NCI-H446 treated with DMSO at 0.1 percent for 48 hours (cell line): Measurements from ENCODE around the gene USH2A.

Source experiments
- DNase-seq: peaks from one replicate; lab custom pipeline; 2025; lab: John Stamatoyannopoulos, UW

Gene USH2A

GRCh38 chr1:215932558-215932957, 490.7 kb downstream of the USH2A start:
- no peak for DNase-seq

- no peak for DNase-seq
Observed at GRCh38 chr1:215926670-215927069, 496.6 kb downstream of the USH2A start.

- DNase-seq, result no peak
Observed at GRCh38 chr1:215923129-215923824, 500.0 kb downstream of the USH2A start.

DNA sequence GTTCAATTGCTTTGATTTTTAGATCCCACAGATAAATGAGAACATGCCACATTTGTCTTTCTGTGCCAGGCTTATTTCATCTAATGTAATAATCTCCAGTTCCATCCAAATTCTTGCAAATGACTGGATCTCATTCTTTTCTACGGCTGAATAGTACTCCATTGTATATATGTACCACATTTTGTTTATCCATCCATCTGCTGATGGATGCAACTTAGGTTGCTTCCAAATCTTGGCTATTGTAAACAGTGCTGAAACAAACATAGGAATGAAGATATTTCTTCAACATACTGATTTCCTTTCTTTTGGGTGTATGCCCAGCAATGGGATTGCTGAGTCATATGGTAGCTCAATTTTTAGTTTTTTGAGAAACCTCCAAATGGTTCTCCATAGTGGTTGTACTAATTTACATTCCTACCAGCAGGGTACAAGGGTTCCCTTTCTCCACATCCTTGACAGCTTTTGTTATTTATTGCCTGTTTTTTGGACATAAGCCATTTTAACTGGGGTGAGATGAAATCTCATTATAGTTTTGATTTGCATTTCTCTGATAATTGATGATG, 511.8 kb downstream of the USH2A start:
- DNase-seq, result peak; percentile 74

- no peak for DNase-seq
Observed at GRCh38 chr1:215905493-215906115, 517.6 kb downstream of the USH2A start.

GRCh38 chr1:215900684-215901083, 522.6 kb downstream of the USH2A start:
- DNase-seq, result peak; percentile 75

DNA sequence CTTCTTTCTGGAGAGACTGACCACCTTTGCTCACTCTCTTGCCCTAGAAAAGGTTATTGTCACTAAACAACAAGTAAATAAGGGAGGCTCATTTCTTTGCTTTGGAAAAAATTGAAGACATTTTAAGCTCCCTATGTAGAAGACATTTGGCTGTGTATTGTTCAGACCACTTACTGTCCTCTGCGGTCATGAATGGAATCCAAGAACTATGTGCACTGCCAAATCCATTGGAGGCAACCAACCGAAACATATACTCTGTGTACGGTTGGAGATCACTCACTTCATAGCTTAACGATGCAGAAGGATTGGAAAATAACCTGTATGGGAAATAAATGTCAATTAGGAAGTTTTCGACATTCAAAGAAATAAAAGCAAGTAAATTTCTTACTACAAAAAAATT, 523.3 kb downstream of the USH2A start:
- peak; percentile 78 for DNase-seq

DNA sequence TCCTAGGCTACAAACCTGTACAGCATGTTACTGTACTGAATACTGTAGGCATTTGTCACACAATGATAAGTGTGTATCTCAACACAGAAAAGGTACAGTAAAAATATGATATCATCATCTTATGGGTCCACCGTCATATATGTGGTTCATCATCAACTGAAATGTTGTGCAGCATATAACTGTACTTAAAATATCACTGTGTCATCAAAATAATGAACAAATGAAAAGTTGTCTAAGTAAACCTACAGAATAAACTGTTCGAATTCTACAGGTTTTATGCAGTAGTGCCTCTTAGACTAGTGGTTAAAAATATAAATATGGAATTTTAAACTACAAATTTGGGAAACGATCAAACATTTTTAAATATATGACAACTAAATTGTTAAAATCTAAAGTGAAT, 527.4 kb downstream of the USH2A start:
- DNase-seq, result no peak

GRCh38 chr1:215895276-215895675, 528.0 kb downstream of the USH2A start:
- no peak for DNase-seq

DNA sequence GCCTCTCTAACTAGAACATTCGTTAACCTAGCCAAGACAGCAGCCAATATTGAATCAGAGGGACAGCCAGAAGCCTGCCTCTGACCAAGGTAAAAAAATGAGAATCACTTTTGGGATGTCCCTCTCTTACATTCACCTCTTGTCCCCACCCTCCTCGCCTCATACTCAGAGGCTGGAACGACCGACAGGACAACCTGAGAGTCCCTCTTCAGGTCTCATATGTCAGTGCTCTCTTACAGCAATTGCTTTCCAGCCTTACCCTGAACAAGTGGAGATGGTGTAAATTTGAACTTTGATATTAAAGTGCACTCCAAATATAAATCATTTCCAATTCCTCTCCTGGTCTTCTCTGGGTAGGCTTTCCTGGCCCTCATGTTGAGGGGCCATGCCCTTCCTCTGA, 528.6 kb downstream of the USH2A start:
- no peak for DNase-seq

- no peak for DNase-seq
Observed at GRCh38 chr1:215891266-215892057, 531.8 kb downstream of the USH2A start.

DNA sequence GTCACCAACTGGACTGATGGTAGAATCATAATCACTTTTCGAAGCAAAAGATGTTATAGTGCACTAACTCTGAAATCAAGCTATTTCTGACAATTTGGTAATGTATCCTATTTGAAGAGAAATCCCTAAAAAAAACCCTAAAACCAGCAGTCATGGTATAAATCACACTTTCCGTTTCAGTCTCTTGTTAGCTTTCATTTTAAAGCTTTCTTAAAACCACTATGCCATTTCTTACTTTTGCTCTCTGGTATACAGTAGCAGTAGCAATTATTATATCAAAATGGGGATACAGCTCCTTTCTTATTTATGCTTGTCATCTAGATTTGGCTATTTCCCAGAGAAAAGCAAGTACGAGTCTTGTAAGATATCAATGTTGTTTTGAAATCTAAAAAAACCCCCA, 532.8 kb downstream of the USH2A start:
- DNase-seq, result no peak

- DNase-seq, result no peak
Observed at GRCh38 chr1:215889871-215890270, 533.4 kb downstream of the USH2A start.

- no peak for DNase-seq
Observed at GRCh38 chr1:215888159-215888558, 535.1 kb downstream of the USH2A start.

DNA sequence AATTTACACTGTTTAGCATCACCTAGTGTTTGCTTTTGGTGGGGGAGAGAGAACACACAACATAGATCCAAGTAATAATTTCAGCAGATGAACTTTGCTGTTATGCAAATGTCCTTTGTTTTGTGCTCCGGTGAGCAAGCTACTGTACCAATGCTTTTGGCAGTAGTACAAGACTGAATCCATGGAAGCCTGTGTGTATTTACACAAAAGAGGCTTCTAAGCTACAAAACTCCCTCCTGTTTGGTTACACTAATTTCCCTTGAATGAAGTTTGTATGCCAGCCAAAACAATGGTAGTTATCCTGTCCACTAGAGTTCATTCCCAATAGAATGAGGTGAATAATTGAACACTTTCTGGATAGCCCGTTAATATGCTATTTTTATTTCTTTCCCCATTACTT, 535.6 kb downstream of the USH2A start:
- peak; percentile 40 for DNase-seq

GRCh38 chr1:215883004-215883403, 540.2 kb downstream of the USH2A start:
- no peak for DNase-seq

DNA sequence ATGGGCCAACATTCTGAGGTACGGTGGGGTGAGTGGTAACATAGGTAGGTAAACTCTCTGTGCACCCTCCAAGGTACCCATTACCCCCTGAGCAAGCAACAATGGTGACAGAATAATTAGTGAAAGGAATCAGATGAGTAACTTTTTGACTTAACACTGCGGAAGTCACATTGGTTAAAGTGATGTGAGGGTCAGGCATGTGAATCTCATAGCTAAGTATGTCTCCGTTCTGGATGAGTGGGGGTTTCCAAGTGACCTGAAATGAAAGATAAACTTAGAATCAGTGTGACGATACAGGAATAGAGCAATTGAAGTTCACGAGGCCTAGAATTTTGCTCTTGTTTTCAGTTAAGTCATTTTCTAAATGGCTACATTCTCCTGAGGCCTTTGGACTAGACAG, 544.4 kb downstream of the USH2A start:
- no peak for DNase-seq

DNA sequence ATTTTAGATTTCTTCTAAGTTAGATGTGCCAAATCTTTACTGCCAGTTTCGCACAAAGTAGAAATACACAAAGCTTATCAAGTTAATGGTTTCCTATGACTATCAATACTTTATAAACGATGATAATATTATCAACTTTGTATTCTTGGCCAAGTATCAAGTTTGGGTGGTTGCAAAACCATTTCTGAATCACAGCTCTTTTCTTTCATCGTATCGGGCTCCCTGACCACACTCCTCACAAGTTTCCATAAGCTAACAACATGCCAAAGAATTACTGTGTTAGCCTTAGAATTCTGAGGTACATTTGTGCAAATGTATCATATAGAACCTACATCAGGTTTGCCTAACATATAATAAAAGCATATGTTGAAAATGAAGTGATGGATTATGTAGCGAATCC, 545.1 kb downstream of the USH2A start:
- no peak for DNase-seq

DNA sequence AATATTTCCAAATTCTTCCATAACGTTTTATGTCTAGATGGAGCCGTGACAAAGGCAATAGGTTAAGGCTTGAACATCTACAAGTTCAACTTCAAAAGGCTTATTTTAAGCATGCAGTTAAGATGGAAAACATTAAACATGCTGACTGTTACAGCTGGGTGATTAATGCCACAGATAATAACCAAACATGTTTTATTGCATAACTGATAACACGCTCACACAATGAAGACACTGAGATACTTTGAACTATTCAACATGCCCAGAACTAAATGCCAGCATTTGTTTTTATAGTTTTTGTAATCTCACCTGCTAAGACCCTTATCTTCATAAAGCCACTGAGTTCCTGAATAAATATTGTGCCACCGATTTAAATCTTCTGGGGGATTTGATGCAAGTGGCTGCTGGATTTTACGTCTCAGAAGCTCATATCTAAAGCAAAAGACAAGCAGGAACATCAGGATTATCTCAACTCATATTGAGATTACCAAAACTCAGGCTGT, 545.7 kb downstream of the USH2A start:
- DNase-seq, result no peak

DNA sequence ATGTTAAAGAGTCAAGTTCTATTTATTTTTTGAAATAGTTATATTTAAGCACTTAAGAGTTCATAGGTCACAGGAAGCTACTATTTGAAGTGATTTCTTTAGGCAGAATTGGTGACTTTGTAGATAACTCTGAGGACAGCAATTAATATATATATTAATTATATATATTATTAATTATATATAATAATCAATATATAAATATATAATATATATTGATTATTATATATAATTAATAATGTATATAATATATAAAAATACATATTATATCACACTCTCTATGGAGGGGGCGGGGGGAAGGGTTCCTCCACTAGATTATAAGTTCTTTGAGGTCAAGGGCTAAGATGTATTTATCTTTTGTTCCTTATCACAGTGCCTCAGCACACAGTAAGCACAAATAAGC, 547.5 kb downstream of the USH2A start:
- no peak for DNase-seq

- DNase-seq, result no peak
Observed at GRCh38 chr1:215875236-215875635, 548.0 kb downstream of the USH2A start.

GRCh38 chr1:215872658-215873057, 550.6 kb downstream of the USH2A start:
- DNase-seq, result no peak

DNA sequence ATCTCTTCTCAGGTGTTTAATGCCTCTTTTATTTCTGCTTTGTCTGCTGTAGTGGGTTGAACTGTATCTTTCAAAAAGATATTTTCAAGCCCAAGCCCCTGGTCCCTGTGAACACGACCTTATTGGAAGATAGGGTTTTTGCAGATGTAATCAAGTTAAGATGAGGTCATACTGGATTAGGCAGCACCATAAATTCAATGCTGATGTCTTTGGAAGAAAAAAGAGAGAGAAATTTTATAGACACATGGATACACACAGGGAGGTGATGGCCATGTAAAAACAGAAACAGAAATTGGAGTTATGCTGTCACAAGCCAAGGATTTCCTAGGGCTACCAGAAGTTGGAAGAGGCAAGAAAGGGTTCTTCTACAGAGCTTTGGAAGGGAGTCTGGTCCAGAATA, 554.7 kb downstream of the USH2A start:
- DNase-seq, result no peak
